HPDE6-E6E7 (cell line): ENCODE results near the gene UXS1.

ENCODE experiments used
- DNase-seq: peaks from one replicate; pipeline ENCODE4 v3.0.0; 2011; ENCODE audit warnings: missing footprints; ENCODE audit errors: extremely low spot score

Gene UXS1

DNA sequence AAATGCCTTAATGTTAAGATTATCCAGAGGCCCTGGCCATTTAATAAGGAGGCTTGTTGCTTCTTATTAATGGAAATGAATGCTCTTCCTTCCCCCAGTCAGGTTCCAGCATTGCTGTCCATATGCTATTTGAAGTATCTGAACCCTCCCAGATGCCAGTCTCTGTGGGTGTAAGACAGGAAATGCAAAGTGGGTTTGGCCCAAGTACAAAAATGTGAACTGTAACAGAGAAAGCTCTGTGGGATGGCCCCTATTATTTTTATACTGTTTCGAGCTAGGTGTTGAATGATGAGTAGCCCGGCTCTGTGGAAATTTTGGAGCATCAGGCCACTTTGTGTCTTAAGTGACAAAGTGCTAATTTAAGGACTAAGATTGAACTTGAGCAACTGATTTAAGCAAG lies 141.0 kb downstream of the UXS1 start:
- peak; percentile 6 for DNase-seq

DNA sequence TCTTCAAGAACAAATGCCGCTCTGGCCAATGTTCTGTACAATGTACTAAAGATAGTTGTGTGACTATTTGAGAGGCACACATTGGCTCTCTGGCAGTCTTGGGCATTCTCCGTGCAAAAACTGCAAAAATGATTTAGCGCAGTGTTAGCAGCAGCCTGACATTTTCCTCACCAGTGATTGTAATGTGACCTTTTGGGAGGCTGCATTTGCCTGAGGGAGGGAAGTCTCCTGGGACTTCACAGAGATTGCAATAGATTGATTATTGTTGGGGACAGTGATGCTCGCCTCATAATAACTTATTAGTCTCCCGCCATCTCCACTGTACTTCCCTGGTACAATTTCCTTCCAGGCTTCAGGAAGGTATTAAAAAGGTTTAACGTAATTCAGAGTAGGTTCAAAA lies 149.2 kb downstream of the UXS1 start:
- DNase-seq, result no peak

GRCh38 chr2:106044021-106044420 lies 150.1 kb downstream of the UXS1 start:
- no peak for DNase-seq
